Measurements from ENCODE around the gene GLI1. TPM values are rescaled to one million over a fixed set of nuclear protein-coding genes. Genes with fewer than 3 reads are reported as not detected.

Gene GLI1
- total RNA-seq, 1 experiment from 2014 or later: 22.4 TPM

DNA sequence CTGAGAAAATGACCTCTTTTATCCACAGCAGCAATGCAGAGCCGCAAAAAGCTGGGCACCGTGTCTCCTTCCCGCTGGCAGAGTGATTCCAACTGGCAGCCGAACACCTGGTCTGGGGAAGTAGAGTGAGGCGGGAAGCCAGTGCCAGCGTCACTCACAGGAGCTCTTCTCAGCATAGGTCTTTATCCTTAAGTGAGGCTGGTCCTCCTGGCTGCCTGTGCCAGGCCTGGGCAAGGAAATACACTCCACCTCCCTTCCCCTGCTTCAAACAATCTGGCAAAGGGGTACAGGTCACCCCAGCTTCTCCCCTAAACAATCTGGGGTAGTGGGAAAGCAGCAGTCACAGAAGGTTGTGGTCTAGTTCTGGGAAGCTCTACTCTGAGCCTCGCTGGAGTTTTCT, 15.3 kb downstream of the GLI1 start:
- no peak overlapping the region for H3K4me3 ChIP-seq (ENCODE audit: low read depth, low read length, poor library complexity, severe bottlenecking)
- ChIA-PET POLR2A (ENCODE audit: low non-redundant PET) (interaction anchor here (0.5 kb wide), 1 partner anchor 12 kb away, joined by 8 read pairs; no protein-coding TSS in a partner anchor), CTCF (no interaction called here)
- H3K27ac ChIP-seq (ENCODE audit: low read depth, low read length, poor library complexity, severe bottlenecking): no peak overlapping the region
- TF ChIP-seq EZH2 (IDR thresholded peaks at IDR 0.05; ENCODE audit: borderline replicate concordance, low read depth, low read length, poor library complexity, severe bottlenecking): no peak
- TF ChIP-seq, protein P1, sequence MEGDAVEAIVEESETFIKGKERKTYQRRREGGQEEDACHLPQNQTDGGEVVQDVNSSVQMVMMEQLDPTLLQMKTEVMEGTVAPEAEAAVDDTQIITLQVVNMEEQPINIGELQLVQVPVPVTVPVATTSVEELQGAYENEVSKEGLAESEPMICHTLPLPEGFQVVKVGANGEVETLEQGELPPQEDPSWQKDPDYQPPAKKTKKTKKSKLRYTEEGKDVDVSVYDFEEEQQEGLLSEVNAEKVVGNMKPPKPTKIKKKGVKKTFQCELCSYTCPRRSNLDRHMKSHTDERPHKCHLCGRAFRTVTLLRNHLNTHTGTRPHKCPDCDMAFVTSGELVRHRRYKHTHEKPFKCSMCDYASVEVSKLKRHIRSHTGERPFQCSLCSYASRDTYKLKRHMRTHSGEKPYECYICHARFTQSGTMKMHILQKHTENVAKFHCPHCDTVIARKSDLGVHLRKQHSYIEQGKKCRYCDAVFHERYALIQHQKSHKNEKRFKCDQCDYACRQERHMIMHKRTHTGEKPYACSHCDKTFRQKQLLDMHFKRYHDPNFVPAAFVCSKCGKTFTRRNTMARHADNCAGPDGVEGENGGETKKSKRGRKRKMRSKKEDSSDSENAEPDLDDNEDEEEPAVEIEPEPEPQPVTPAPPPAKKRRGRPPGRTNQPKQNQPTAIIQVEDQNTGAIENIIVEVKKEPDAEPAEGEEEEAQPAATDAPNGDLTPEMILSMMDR (conservative IDR thresholded peaks at IDR 0.05; ENCODE audit: low read depth, low read length): no peak
- peaks cover 29% of the 10 kb centered on the region for H3K27me3 ChIP-seq (replicated peaks; ENCODE audit: insufficient read depth, low read depth, low read length, poor library complexity)
- no TSS peak for BruUV-seq (replicated peaks)
- no peaks in the 10 kb centered on the region for H3K4me1 ChIP-seq (ENCODE audit: insufficient read depth, low read length, poor library complexity, severe bottlenecking)
- intact Hi-C loops (cut with micrococcal nuclease; ENCODE audit: unreplicated experiment): no loop called here
- H3K36me3 ChIP-seq (ENCODE audit: insufficient read depth, low read length, poor library complexity, severe bottlenecking): no peaks in the 10 kb centered on the region
- no peak for DNase-seq (ENCODE audit: low spot score)
- H3K9me3 ChIP-seq (ENCODE audit: low read depth, low read length, poor library complexity, severe bottlenecking): no peaks in the 10 kb centered on the region

DNA sequence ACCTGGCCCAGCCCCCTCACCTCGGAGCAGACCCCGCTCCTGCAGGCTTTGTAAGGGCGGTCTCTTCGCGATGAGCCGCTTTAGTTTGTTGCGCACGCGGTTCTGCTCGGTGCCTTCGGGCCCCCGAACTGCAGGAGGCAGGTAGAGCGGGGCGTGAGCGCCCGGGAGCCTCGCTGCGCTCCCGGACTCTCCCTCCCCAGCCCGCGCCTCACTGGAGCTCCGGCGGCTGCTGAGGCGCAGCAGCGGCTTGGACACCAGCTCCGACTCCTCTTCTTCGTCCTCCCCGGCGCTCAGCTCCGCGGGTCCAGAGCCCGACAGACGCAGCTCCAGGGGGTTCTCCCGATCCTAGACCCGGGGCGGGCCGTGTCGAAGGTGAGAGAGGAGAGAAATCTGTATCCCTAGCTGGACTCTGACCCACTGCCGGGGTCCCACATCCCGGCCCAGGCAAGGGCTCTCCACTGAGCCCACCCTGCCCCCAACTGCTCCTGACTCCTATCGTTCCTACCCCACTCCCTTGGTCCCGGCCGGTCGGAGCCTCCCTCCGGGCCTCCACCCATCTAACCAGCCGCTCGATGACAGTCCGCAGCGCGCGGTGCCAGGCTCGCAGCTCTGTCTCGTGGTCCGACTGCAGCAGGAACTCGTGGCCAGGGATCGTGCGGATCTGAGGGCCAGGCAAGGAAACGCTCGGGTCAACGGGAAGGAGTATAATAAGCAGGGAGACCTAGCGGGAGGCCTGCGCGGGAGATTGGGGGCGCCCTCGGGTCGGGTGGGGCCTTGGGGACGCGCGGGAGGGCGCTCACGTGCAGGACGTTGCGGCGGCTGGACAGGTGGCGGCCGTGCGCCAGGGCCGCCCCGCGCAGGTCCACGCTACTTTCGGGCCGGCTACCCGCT, 15.9 kb downstream of the GLI1 start:
- DNase-seq (ENCODE audit: low spot score): no peak
- intact Hi-C loops (cut with micrococcal nuclease; ENCODE audit: unreplicated experiment): no loop called here
- H3K9me3 ChIP-seq (ENCODE audit: low read depth, low read length, poor library complexity, severe bottlenecking): no peaks in the 10 kb centered on the region
- peaks cover 29% of the 10 kb centered on the region for H3K27me3 ChIP-seq (replicated peaks; ENCODE audit: insufficient read depth, low read depth, low read length, poor library complexity)
- peak; percentile 76 for TF ChIP-seq EZH2 (IDR thresholded peaks at IDR 0.05; ENCODE audit: borderline replicate concordance, low read depth, low read length, poor library complexity, severe bottlenecking)
- TF ChIP-seq, protein P1 (conservative IDR thresholded peaks at IDR 0.05; ENCODE audit: low read depth, low read length): no peak
- H3K4me1 ChIP-seq (ENCODE audit: insufficient read depth, low read length, poor library complexity, severe bottlenecking): no peaks in the 10 kb centered on the region
- POLR2A ChIA-PET (ENCODE audit: low non-redundant PET): interaction anchor here (0.5 kb wide), 1 partner anchor 12 kb away, joined by 8 read pairs; no protein-coding TSS in a partner anchor
- no peak overlapping the region for H3K27ac ChIP-seq (ENCODE audit: low read depth, low read length, poor library complexity, severe bottlenecking)
- no TSS peak for BruUV-seq (replicated peaks)
- CTCF ChIA-PET: no interaction called here
- H3K36me3 ChIP-seq (ENCODE audit: insufficient read depth, low read length, poor library complexity, severe bottlenecking): no peaks in the 10 kb centered on the region
- peak overlapping the region; percentile 27 for H3K4me3 ChIP-seq (ENCODE audit: low read depth, low read length, poor library complexity, severe bottlenecking)

DNA sequence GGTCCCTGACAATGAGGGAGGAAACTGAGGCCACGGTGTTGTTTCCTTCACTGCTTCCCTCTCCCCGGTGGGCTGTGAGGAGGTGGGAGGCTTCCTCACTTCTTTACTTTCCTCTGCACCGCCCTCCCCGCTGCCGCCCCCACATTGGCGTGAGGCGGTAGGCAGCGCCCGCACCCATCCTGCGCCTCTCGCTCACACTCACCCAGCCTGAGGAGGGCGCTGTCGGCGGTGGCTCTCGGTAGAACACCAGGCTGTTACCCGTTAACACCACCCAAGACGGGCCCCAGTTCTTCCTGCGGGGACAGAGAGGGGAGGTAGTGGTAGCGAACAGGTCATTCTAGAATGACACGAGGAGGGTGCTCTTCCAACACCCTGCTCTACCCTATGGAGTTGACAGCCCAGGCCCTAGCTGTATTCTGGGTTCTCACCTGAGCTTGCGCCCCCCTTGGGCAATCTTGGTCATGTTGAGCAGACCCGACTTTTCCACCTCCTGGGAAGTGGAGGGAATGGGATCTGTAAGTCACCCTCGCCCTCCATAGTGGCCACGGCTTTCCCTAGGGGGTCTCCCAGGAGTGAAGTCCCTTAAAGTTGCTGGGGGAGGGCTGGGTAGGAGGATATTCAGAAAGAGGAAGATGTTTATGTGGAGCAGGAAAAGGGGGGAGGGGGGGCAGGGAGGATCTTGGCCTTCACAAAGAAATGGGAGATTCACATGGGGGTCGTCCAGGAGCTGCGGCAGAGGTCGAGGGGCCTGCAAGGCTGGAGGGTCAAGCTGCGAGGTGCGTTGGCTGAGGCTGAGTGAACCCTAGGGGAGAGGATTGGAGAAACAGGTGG, 16.8 kb downstream of the GLI1 start:
- intact Hi-C loops (cut with micrococcal nuclease; ENCODE audit: unreplicated experiment): no loop called here
- peak overlapping the region; percentile 27 for H3K4me3 ChIP-seq (ENCODE audit: low read depth, low read length, poor library complexity, severe bottlenecking)
- no peaks in the 10 kb centered on the region for H3K9me3 ChIP-seq (ENCODE audit: low read depth, low read length, poor library complexity, severe bottlenecking)
- no peaks in the 10 kb centered on the region for H3K36me3 ChIP-seq (ENCODE audit: insufficient read depth, low read length, poor library complexity, severe bottlenecking)
- TF ChIP-seq, protein P1 (conservative IDR thresholded peaks at IDR 0.05; ENCODE audit: low read depth, low read length): peak; percentile 47
- no peak for TF ChIP-seq EZH2 (IDR thresholded peaks at IDR 0.05; ENCODE audit: borderline replicate concordance, low read depth, low read length, poor library complexity, severe bottlenecking)
- DNase-seq (ENCODE audit: low spot score): no peak
- H3K4me1 ChIP-seq (ENCODE audit: insufficient read depth, low read length, poor library complexity, severe bottlenecking): no peaks in the 10 kb centered on the region
- no peak overlapping the region for H3K27ac ChIP-seq (ENCODE audit: low read depth, low read length, poor library complexity, severe bottlenecking)
- no TSS peak for BruUV-seq (replicated peaks)
- ChIA-PET CTCF (no interaction called here), POLR2A (ENCODE audit: low non-redundant PET) (no interaction called here)
- peaks cover 29% of the 10 kb centered on the region for H3K27me3 ChIP-seq (replicated peaks; ENCODE audit: insufficient read depth, low read depth, low read length, poor library complexity)
